NT2/D1 (cell line): ENCODE results near the gene GABARAP.

Experiments used
- SUZ12 ChIP-seq: IDR thresholded peaks from 2 replicates; pipeline ENCODE4 v1.6.1; 2011; ENCODE audit not compliant: insufficient read length, insufficient read depth; ENCODE audit errors: extremely low read depth
- ZNF274 ChIP-seq: IDR thresholded peaks from 2 replicates; pipeline ENCODE4 v1.6.1; 2011; ENCODE audit warnings: mild to moderate bottlenecking, low read depth, low read length

DNA sequence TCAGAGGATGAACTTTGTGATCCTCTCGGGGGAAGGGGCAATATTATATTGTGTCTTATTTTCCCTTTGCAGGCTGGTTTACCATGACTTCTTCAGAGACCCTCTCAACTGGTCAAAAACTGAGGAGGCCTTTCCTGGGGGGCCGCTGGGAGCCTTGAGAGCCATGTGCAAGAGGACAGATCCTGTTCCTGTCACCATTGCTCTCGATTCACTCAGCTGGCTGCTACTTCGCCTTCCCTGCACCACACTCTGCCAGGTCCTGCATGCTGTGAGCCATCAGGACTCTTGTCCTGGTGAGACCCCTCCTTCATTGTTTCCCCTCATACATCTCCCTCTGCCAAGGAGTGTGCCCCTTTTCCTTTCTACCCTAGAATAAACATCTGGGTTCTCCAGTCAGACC, 12.3 kb upstream of the GABARAP start:
- no peak for TF ChIP-seq ZNF274
- no peak for TF ChIP-seq SUZ12
